Activated CD4-positive, alpha-beta T cell treated with anti-CD3 and anti-CD28 coated beads, Interleukin-2, amount 10 ng/mL, durations not matched to agents 24 days and 14 days (primary cell): ENCODE results near the gene LIPC. TPM values are rescaled to one million over a fixed set of nuclear protein-coding genes. Genes with fewer than 3 reads are reported as not detected.

Experiments
- DNase-seq: peaks from one replicate; pipeline ENCODE4 v3.0.0; 2022
- H3K27ac Mint-ChIP-seq: one replicate; pipeline ENCODE4 v1.8.0; 2022; ENCODE audit warnings: mild to moderate bottlenecking, mixed read lengths
- H3K27me3 Mint-ChIP-seq: one replicate; pipeline ENCODE4 v1.8.0; 2022; ENCODE audit warnings: mixed read lengths
- H3K36me3 Mint-ChIP-seq: one replicate; pipeline ENCODE4 v1.8.0; 2022; ENCODE audit warnings: low read depth, mild to moderate bottlenecking, mixed read lengths
- H3K4me1 Mint-ChIP-seq: one replicate; pipeline ENCODE4 v1.8.0; 2021; ENCODE audit warnings: mixed read lengths
- H3K4me3 Mint-ChIP-seq: one replicate; pipeline ENCODE4 v1.8.0; 2022; ENCODE audit warnings: mild to moderate bottlenecking, moderate library complexity, mixed read lengths
- H3K9me3 Mint-ChIP-seq: one replicate; pipeline ENCODE4 v1.8.0; 2021; ENCODE audit warnings: mixed read lengths
- intact Hi-C: fragments of 100-400 bp; cut with micrococcal nuclease; formaldehyde crosslinking; loops from one replicate; pipeline ENCODE4 v1.15.1; 2023
- total RNA-seq: library from RNA; stranded (reverse); gene quantifications from 2 replicates; pipeline ENCODE4 v1.2.3, GENCODE V29; 2022

LIPC gene
- total RNA-seq, 1 donor from 2014 or later, result 0.93 TPM

DNA sequence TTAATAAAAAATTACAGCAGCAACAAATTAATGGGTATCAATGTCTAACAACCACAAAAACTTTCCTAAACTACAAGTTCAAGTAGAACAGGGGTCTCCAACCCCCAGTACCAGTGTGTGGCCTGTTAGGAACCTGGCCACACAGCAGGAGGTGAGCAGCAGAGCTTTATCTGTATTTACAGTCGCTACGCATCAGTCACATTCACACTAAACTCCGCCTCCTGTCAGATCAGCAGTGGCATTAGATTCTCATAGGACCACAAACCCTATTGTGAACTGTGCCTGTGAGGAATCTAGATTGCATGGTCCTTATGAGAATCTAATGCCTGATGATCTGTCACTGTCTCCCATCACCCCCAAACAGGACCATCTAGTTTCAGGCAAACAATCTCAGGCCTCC lies 18.5 kb upstream of the LIPC start:
- no peak for DNase-seq
- intact Hi-C loops, result loop anchor here (5.0 to 10.0 kb wide), 2 partner anchors 56 to 138 kb away; no protein-coding TSS in a partner anchor
- H3K36me3 Mint-ChIP-seq, result peaks cover 7% of the 10 kb centered on the region
- H3K27me3 Mint-ChIP-seq, result no peaks in the 10 kb centered on the region
- H3K4me1 Mint-ChIP-seq, result peaks cover 26% of the 10 kb centered on the region
- no peak overlapping the region for H3K27ac Mint-ChIP-seq
- H3K4me3 Mint-ChIP-seq, result no peak overlapping the region
- peaks cover 8% of the 10 kb centered on the region for H3K9me3 Mint-ChIP-seq

DNA sequence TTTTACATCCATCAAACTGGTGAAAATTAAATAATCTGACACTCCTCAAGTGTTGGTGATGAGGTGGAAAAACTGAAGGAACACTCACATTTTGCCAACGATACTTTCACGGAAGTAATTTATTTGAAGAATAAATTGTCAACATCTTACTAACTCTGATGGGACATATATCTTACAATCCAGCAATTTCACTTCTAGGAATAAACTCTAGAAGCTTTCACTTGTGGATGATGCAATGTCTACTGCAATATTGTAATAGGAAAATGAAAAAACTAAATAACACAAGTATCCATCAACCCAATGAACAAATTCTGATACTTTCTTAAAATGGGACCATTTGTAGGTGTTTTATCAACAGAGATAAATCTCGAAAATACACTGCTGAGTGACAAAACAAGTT lies 16.2 kb upstream of the LIPC start:
- DNase-seq, result no peak
- intact Hi-C loops, result loop anchor here (10.0 kb wide), 1 partner anchor 141 kb away; no protein-coding TSS in a partner anchor
- no peak overlapping the region for H3K27ac Mint-ChIP-seq

DNA sequence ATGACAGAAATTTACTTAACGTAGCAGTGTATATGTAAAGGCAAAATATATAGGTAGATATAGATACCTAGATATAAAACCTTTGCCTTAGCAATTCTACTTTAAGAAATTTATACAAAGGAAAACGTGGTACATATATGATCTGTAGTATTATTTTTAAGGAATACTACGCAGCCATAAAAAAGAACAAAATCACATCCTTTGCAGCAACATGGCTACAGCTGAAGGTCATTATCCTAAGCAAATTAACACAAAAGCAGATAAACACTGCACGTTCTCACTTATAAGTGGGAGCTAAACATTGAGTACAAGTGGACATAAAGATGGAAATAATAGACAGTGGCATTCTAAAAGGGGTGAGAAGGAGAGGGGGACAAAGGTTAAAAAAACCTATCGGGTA lies 14.8 kb upstream of the LIPC start:
- H3K27me3 Mint-ChIP-seq, result no peaks in the 10 kb centered on the region
- no peak overlapping the region for H3K27ac Mint-ChIP-seq
- H3K4me1 Mint-ChIP-seq, result peaks cover 23% of the 10 kb centered on the region
- H3K4me3 Mint-ChIP-seq, result no peak overlapping the region
- intact Hi-C loops, result loop anchor here (10.0 kb wide), 1 partner anchor 142 kb away; no protein-coding TSS in a partner anchor
- peaks cover 12% of the 10 kb centered on the region for H3K36me3 Mint-ChIP-seq
- no peak for DNase-seq
- peaks cover 8% of the 10 kb centered on the region for H3K9me3 Mint-ChIP-seq

More for the DNA sequence above, 16.2 kb upstream of the LIPC start:
- Mint-ChIP-seq H3K4me1 (peaks cover 23% of the 10 kb centered on the region), H3K4me3 (no peak overlapping the region), H3K27me3 (no peaks in the 10 kb centered on the region), H3K36me3 (peaks cover 12% of the 10 kb centered on the region), H3K9me3 (peaks cover 8% of the 10 kb centered on the region)

DNA sequence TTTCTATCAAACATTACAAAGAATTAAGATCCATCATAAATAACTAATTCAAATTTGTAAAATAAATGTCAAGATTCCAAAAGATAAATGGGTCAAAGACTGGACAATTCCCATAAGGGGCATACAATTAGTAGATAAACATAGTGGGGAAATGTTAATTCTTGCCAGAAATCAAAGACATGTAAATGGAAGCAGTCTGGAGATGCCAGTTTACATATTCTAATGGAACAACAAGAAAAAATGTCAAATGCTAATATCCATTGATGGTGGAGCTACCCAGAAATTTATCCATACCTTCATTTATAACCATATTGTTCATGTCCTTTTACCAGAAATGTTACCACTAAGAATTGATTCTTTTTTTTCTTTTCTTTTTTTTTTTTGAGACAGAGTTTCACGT lies 13.7 kb upstream of the LIPC start:
- Mint-ChIP-seq H3K4me1 (peaks cover 21% of the 10 kb centered on the region), H3K9me3 (peaks cover 8% of the 10 kb centered on the region), H3K4me3 (no peak overlapping the region), H3K36me3 (peaks cover 12% of the 10 kb centered on the region), H3K27me3 (no peaks in the 10 kb centered on the region), H3K27ac (no peak overlapping the region)
- intact Hi-C loops, result loop anchor here (10.0 kb wide), 1 partner anchor 143 kb away; no protein-coding TSS in a partner anchor
- DNase-seq, result no peak

DNA sequence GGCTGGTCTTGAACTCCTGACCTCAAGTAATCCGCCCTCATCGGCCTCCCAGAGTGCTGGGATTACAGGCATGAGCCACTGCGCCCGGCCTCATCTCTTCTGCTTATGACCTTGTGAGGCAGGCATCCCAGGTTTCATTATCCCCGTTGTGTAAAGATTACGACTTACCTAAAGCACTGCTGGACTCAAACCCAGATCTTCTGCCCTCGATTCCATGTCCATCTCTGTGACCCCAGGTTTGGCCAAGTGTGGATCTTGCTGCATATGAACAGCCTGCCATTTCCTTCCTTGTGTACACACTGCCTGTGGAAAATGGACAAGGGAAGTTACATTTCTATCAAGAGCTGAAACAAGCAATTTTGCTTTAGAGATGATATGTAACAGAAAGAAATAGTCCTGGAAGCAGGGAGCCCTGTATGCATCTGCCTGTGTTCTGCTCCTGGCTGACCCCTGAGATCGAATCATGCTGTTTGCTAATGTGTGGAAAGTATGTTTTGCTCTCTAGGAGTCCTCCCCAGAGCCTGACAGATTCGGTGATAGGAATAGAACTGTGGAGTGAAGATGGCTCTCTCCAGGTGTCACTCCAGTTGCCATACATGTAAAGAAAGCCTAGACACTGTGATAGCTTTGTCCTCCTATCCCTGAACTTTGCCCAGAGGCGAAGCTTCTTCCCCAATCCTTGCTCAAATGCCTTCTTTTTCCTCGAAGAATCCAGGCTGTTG lies 11.8 kb upstream of the LIPC start:
- intact Hi-C loops, result loop anchor here (2.0 to 10.0 kb wide), 2 partner anchors 35 to 145 kb away; no protein-coding TSS in a partner anchor
- Mint-ChIP-seq H3K36me3 (peaks cover 13% of the 10 kb centered on the region), H3K9me3 (peaks cover 10% of the 10 kb centered on the region), H3K4me3 (no peak overlapping the region), H3K4me1 (peaks cover 19% of the 10 kb centered on the region), H3K27me3 (no peaks in the 10 kb centered on the region), H3K27ac (peak overlapping the region; percentile 49)
- no peak for DNase-seq

DNA sequence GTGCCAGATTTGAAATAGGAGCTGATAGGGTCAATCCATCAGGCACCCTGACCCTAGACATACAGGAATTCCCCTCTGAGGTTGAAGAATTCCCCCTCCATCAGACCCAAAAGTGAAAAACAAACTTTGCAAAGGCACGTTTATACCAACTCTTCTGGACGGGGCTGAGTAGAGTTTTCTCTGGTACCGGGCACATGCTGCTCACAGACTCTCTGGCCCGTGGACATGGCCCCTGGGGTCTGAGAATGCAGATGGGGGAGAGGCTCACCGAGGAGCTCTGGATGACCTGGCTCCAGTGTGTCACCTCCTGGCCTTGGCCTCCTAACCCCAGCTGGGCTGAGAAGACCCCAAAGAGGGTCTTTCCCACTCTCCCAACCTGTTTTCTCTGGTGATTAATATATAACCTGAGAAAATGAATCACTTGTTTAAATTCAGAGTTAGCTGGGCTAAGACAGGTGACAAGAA lies 11.2 kb upstream of the LIPC start:
- DNase-seq, result peak; percentile 57
- Mint-ChIP-seq H3K9me3 (peaks cover 10% of the 10 kb centered on the region), H3K4me3 (no peak overlapping the region)

DNA sequence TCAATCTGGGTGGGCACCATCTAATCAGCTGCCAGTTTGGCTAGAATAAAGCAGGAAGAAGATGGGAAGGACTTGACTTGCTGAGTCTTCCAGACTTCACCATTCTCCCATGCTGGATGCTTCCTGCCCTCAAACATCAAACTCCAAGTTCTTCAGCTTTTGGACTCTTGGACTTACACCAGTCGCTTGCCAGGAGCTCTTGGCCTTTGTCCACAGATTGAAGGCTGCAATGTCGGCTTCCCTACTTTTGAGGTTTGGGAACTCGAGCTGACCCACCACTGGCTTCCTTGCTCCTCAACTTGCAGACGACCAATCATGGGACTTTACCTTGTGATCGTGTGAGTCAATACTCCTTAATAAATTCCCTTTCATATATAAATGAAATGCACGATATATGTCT lies 8.6 kb upstream of the LIPC start:
- H3K4me1 Mint-ChIP-seq, result peaks cover 19% of the 10 kb centered on the region
- DNase-seq, result no peak
- H3K27me3 Mint-ChIP-seq, result no peaks in the 10 kb centered on the region
- intact Hi-C loops, result no loop called here
- H3K9me3 Mint-ChIP-seq, result peaks cover 4% of the 10 kb centered on the region
- peaks cover 8% of the 10 kb centered on the region for H3K36me3 Mint-ChIP-seq
- no peak overlapping the region for H3K4me3 Mint-ChIP-seq
- H3K27ac Mint-ChIP-seq, result no peak overlapping the region

More for the DNA sequence above, 11.2 kb upstream of the LIPC start:
- Mint-ChIP-seq H3K36me3 (peaks cover 13% of the 10 kb centered on the region), H3K27me3 (no peaks in the 10 kb centered on the region), H3K4me1 (peaks cover 19% of the 10 kb centered on the region), H3K27ac (peak overlapping the region; percentile 49)
- intact Hi-C loops, result loop anchor here (2.0 kb wide), 1 partner anchor 34 kb away; no protein-coding TSS in a partner anchor

DNA sequence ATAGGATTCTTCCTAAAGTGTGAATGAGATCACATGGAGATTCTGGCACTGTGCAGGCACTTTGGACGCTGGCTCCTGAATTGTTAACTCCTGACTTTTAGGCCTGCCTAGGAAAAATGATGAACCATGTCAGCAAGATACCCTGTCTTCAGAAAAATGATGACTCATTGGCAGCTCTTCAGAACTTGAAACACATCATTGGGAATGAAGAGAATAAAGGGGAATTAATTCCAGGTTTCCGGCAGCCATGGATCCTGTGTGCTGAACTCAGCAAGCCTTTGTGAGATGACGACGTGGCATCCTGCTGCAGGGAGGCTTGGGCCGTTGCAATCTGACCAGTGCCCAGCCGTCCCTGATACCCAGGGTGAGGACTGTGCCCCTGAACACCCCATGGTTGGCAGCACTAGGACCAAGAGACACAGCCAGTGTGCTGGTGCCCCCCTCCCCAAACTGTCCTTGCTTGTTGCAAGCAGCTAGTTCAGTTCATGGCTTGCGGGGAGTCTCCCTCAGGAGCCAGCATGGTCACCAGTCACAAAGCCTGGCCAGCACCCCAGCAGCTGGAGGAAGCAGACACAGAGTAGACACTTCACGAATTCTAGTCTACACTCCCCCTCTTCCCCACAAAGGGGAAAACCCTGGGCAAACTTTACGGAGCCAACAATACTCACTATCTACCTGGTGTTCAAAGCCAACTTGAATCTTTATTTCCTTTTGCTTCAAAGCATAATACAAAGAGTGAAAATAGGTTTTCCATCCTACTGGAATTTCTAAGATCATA lies 7.8 kb upstream of the LIPC start:
- Mint-ChIP-seq H3K27ac (no peak overlapping the region), H3K9me3 (peaks cover 7% of the 10 kb centered on the region), H3K4me3 (no peak overlapping the region), H3K36me3 (peaks cover 6% of the 10 kb centered on the region), H3K4me1 (peaks cover 17% of the 10 kb centered on the region), H3K27me3 (no peaks in the 10 kb centered on the region)
- no peak for DNase-seq
- intact Hi-C loops, result no loop called here

DNA sequence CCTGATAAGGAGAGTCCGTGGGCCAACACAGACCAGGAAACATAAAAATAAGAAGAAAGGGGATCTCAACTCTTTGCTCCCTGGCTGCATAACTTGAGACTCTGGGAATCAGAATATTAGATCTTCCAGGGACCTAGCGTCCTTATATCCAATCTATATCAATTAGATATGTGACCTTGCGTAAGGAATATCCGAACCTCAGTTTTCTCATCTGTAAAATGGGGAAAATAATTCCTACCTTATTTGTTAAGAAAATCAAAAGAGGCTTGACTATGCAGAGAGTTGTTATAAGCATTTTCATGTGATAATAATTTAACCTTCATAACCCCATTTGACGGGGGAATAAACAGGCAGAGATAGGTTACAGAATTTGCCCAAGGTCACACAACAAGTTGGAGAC lies 7.1 kb upstream of the LIPC start:
- H3K9me3 Mint-ChIP-seq, result peaks cover 7% of the 10 kb centered on the region
- DNase-seq, result no peak

DNA sequence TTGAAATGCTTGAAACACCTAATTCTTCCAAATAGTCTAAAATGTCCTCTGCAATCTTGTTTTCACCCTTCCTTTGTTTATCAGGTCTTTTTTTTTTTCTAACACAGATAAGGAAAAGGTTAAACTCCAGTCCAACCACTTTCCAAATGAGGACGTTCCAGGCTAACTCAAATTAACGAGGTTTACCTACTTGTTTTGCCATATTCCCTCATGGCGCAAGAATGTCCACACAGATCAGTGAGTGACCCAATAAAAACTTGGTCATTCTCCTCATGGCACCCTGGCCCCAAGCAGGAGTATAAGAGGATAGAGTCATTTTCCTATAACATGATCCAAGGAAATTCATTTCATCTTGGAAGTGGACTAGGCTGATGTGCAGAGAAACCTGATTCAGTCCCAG lies 6.6 kb upstream of the LIPC start:
- intact Hi-C loops, result no loop called here
- H3K36me3 Mint-ChIP-seq, result peaks cover 3% of the 10 kb centered on the region

More for the DNA sequence above, 7.1 kb upstream of the LIPC start:
- H3K27me3 Mint-ChIP-seq, result no peaks in the 10 kb centered on the region
- peaks cover 18% of the 10 kb centered on the region for H3K4me1 Mint-ChIP-seq
- peaks cover 6% of the 10 kb centered on the region for H3K36me3 Mint-ChIP-seq
- H3K4me3 Mint-ChIP-seq, result no peak overlapping the region
- intact Hi-C loops, result no loop called here
- H3K27ac Mint-ChIP-seq, result no peak overlapping the region

DNA sequence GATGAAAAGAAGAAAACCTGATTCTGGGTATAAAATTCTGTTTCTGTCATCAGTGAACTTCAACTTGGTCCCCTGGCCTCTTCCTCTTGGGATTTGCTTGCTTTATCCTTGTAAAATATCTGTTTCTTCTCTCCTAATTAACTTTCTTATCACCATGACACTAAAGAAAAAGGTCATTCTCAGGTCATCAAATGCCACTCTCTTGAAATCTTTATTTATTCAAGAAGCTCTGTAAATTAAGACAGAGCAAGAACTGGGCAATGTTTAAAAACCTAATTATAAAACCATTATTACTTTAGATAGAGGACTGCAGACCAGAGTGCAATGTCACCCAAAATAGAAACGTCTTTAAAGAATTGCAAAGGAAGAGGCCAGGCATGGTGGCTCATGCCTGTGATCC lies 6.0 kb upstream of the LIPC start:
- no peak for DNase-seq
- Mint-ChIP-seq H3K4me1 (peaks cover 8% of the 10 kb centered on the region), H3K4me3 (no peak overlapping the region), H3K36me3 (peaks cover 3% of the 10 kb centered on the region), H3K27me3 (no peaks in the 10 kb centered on the region), H3K9me3 (peaks cover 7% of the 10 kb centered on the region), H3K27ac (no peak overlapping the region)
- intact Hi-C loops, result no loop called here

More for the DNA sequence above, 6.6 kb upstream of the LIPC start:
- no peak overlapping the region for H3K27ac Mint-ChIP-seq
- DNase-seq, result no peak
- peaks cover 7% of the 10 kb centered on the region for H3K9me3 Mint-ChIP-seq
- no peaks in the 10 kb centered on the region for H3K27me3 Mint-ChIP-seq
- H3K4me3 Mint-ChIP-seq, result no peak overlapping the region
- peaks cover 13% of the 10 kb centered on the region for H3K4me1 Mint-ChIP-seq

DNA sequence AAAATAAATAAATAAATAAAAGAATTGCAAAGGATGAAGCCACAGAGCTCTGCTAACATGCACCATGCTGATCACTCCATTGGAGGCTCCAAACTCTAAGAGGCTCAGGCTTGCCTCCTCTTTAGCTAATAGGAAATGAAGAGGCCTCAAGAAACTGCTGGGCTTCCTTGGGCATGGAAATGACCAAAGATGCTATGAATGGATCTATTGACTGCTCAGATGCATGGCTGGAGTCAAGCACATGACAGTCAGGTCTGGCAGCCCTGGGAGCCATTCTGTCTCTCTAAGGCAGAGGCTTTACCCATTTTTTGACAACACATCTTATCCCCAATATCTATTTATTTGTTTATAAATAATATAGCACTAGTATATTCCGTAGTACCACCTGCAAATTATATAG lies 5.3 kb upstream of the LIPC start:
- Mint-ChIP-seq H3K36me3 (peaks cover 3% of the 10 kb centered on the region), H3K4me3 (no peak overlapping the region), H3K9me3 (peaks cover 7% of the 10 kb centered on the region), H3K27ac (no peak overlapping the region), H3K27me3 (no peaks in the 10 kb centered on the region), H3K4me1 (peaks cover 4% of the 10 kb centered on the region)
- no peak for DNase-seq
- intact Hi-C loops, result no loop called here

DNA sequence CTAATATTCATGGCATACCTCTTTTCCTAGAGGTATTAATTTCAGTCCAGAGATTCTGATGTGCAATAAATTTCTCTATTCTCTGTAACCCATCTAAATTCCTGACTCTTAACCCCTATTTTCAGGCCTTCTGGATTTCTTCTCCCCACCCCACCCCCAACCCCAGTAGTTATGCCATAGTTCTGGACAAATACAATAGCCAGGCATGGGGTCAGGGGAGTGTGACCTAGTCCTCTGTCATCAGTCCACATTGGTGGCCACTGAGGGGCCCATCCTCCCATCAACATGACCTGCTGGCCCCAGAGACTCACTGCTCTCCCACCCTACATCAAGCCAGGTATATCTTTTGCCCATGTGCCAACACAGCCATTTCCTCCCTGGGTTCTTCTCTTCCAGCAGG lies 3.8 kb upstream of the LIPC start:
- H3K4me1 Mint-ChIP-seq, result peaks cover 2% of the 10 kb centered on the region
- no peak overlapping the region for H3K27ac Mint-ChIP-seq
- H3K36me3 Mint-ChIP-seq, result peaks cover 3% of the 10 kb centered on the region
- H3K9me3 Mint-ChIP-seq, result peaks cover 7% of the 10 kb centered on the region
- intact Hi-C loops, result no loop called here
- no peaks in the 10 kb centered on the region for H3K27me3 Mint-ChIP-seq
- no peak overlapping the region for H3K4me3 Mint-ChIP-seq
- no peak for DNase-seq

DNA sequence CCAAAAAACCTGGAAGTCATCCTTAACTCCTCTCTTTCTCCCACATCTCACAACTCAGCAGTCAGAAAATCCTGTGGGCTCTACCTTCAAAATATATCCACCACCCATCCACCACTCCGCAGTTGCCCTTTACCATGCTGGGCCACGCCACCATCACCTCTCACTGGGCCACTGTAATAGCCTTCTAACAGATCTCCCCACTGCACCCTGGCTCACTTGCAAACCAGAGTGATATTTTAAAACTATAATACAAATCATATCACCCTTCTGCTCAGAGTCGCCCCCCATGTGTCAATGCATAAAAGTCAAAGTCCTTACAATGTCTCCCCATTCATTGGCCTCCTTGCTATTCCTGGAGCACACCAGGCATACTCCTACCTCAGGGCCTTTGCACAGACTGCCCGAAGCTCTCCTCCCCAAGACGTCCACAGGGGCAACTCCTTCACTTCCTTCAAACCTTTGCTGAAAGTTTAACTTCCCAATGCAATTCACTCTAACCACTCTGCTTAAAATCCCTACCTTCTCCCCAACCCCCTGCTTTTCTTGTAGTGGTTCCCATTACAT lies 1.5 kb upstream of the LIPC start:
- Mint-ChIP-seq H3K27me3 (no peaks in the 10 kb centered on the region), H3K27ac (no peak overlapping the region), H3K36me3 (no peaks in the 10 kb centered on the region), H3K9me3 (peaks cover 5% of the 10 kb centered on the region), H3K4me3 (no peak overlapping the region), H3K4me1 (peaks cover 2% of the 10 kb centered on the region)
- intact Hi-C loops, result no loop called here
- no peak for DNase-seq
